PC-3 (cell line): ENCODE data around the gene NIN. TPM values are rescaled to one million over a fixed set of nuclear protein-coding genes. Genes with fewer than 3 reads are reported as not detected.

ENCODE experiments used
- ATAC-seq: fragments of 200-7000 bp; cut with Tn5 transposase; 2 replicates; pipeline ENCODE4 v1.9.1; 2020; ENCODE audit warnings: mild to moderate bottlenecking, moderate library complexity
- BruUV-seq: library from RNA; stranded (reverse); fragments of 400-500 nt; replicated peaks from 2 replicates; lab custom pipeline; 2021; lab: Mats Ljungman, UMichigan
- CTCF ChIA-PET: fragments of 300-600 bp; sonication (Branson Sonifier 250); formaldehyde crosslinking; loops from one replicate; lab custom pipeline; 2022; ENCODE audit warnings: antibody characterized with exemption; lab: Charles Lee
- POLR2A ChIA-PET: fragments of 300-600 bp; sonication (Branson Sonifier 250); formaldehyde crosslinking; loops from one replicate; lab custom pipeline; 2022; ENCODE audit warnings: antibody characterized with exemption; ENCODE audit not compliant: unreplicated experiment; lab: Charles Lee
- DNase-seq: peaks from one replicate; pipeline ENCODE4 v3.0.0-alpha.2; 2015
- H2AFZ ChIP-seq: fragments of 300-600 bp; sonication (generic); 2 replicates; pipeline ENCODE4 v1.6.0; 2016; ENCODE audit warnings: antibody characterized with exemption, low read length
- H3F3A ChIP-seq: fragments of 300-600 bp; sonication (generic); one replicate; pipeline ENCODE4 v1.6.0; 2017; ENCODE audit warnings: antibody characterized with exemption, low read length, control low read depth, mild to moderate bottlenecking; ENCODE audit not compliant: unreplicated experiment
- H3K27ac ChIP-seq: fragments of 300-600 bp; sonication (generic); 2 replicates; pipeline ENCODE4 v1.5.1; 2016; ENCODE audit warnings: mild to moderate bottlenecking, low read length
- H3K27me3 ChIP-seq: fragments of 300-600 bp; sonication (generic); 2 replicates; pipeline ENCODE4 v1.6.1; 2016; ENCODE audit warnings: low read length, mixed read lengths
- H3K36me3 ChIP-seq: fragments of 300-600 bp; sonication (generic); 2 replicates; pipeline ENCODE4 v1.6.1; 2016; ENCODE audit warnings: low read depth, mixed run types, low read length, mixed read lengths
- H3K4me1 ChIP-seq: fragments of 300-600 bp; sonication (generic); 2 replicates; pipeline ENCODE4 v1.5.1; 2016; ENCODE audit warnings: low read length; ENCODE audit not compliant: insufficient read depth
- H3K4me2 ChIP-seq: fragments of 300-600 bp; sonication (generic); 2 replicates; pipeline ENCODE4 v1.6.0; 2016; ENCODE audit warnings: low read length
- H3K4me3 ChIP-seq: fragments of 300-600 bp; sonication (generic); 2 replicates; pipeline ENCODE4 v1.5.1; 2016; ENCODE audit warnings: mild to moderate bottlenecking, low read length, mixed read lengths
- H3K79me2 ChIP-seq: fragments of 300-600 bp; sonication (generic); 2 replicates; pipeline ENCODE4 v1.6.1; 2017; ENCODE audit warnings: low read length, mixed read lengths
- H3K9ac ChIP-seq: fragments of 300-600 bp; sonication (generic); 2 replicates; pipeline ENCODE4 v1.6.0; 2016; ENCODE audit warnings: mild to moderate bottlenecking, low read length
- H3K9me2 ChIP-seq: fragments of 300-600 bp; sonication (generic); replicated peaks from 2 replicates; pipeline ENCODE4 v1.6.1; 2016; ENCODE audit warnings: mixed run types, low read length, mixed read lengths
- H3K9me3 ChIP-seq: fragments of 300-600 bp; sonication (generic); 2 replicates; pipeline ENCODE4 v1.6.1; 2016; ENCODE audit warnings: low read length, mixed read lengths
- H4K20me1 ChIP-seq: fragments of 300-600 bp; sonication (generic); 2 replicates; pipeline ENCODE4 v1.6.1; 2016; ENCODE audit warnings: low read length, mixed read lengths
- CTCF ChIP-seq: fragments of 300-600 bp; sonication (generic); conservative IDR thresholded peaks from 2 replicates; pipeline ENCODE4 v1.5.1; 2017; ENCODE audit warnings: antibody characterized with exemption, low read depth, mild to moderate bottlenecking, low read length
- EZH2 ChIP-seq: fragments of 300-600 bp; sonication (generic); IDR thresholded peaks from one replicate; pipeline ENCODE4 v1.6.1; 2017; ENCODE audit warnings: antibody characterized with exemption, mild to moderate bottlenecking, low read length; ENCODE audit not compliant: unreplicated experiment
- EZH2phosphoT487 ChIP-seq: fragments of 300-600 bp; sonication (generic); IDR thresholded peaks from 2 replicates; pipeline ENCODE4 v1.6.1; 2018; ENCODE audit warnings: mild to moderate bottlenecking, antibody characterized with exemption, low read length, borderline replicate concordance
- intact Hi-C: fragments of 100-400 bp; cut with micrococcal nuclease; formaldehyde crosslinking; loops from 2 replicates; pipeline ENCODE4 v1.9.0; 2023
- total RNA-seq: library from RNA; depleted of rRNA; stranded (reverse); fragments of >200 nt; gene quantifications from 2 replicates; pipeline ENCODE4 v1.2.3, GENCODE V29; 2014

NIN gene
- total RNA-seq, 1 experiment from 2014 or later, result 34.3 TPM

GRCh38 chr14:50759800-50760543 lies 71.0 kb downstream of the NIN start:
- ChIA-PET CTCF (no interaction called here), POLR2A (interaction anchor here (0.6 kb wide), 1 partner anchor 10 kb away, joined by 4 read pairs; no protein-coding TSS in a partner anchor)
- DNase-seq, result no peak
- Histone ChIP-seq H3K79me2 (no peaks in the 10 kb centered on the region), H3F3A (peaks cover 4% of the 10 kb centered on the region), H3K9me3 (no peaks in the 10 kb centered on the region), H3K4me1 (peaks cover 29% of the 10 kb centered on the region), H3K4me2 (no peak overlapping the region), H3K36me3 (peaks cover 20% of the 10 kb centered on the region), H2AFZ (no peak overlapping the region), H3K9me2 (no peaks in the 10 kb centered on the region), H3K27ac (no peak overlapping the region), H3K4me3 (no peak overlapping the region), H4K20me1 (no peaks in the 10 kb centered on the region), H3K9ac (no peak overlapping the region), H3K27me3 (no peaks in the 10 kb centered on the region)
- ATAC-seq, result no peak
- intact Hi-C loops, result no loop called here
- BruUV-seq, result no TSS peak
- TF ChIP-seq EZH2 (no peak), CTCF (no peak), EZH2phosphoT487 (no peak)

- Histone ChIP-seq H3K27ac (no peak overlapping the region), H3K9me3 (no peaks in the 10 kb centered on the region), H3K9ac (no peak overlapping the region), H3K36me3 (peaks cover 22% of the 10 kb centered on the region), H3K4me2 (no peak overlapping the region), H3K27me3 (no peaks in the 10 kb centered on the region), H3K9me2 (no peaks in the 10 kb centered on the region), H3K79me2 (no peaks in the 10 kb centered on the region), H3K4me3 (no peak overlapping the region), H3K4me1 (peaks cover 22% of the 10 kb centered on the region), H3F3A (peaks cover 3% of the 10 kb centered on the region), H2AFZ (no peak overlapping the region), H4K20me1 (no peaks in the 10 kb centered on the region)
- TF ChIP-seq EZH2 (no peak), CTCF (no peak)
- ChIA-PET POLR2A (no interaction called here), CTCF (no interaction called here)
- BruUV-seq, result no TSS peak
- intact Hi-C loops, result no loop called here
- ATAC-seq (no peak), DNase-seq (no peak)
These were observed 72.0 kb downstream of the NIN start for GRCh38 chr14:50758945-50759344.

GRCh38 chr14:50758305-50758704 lies 72.7 kb downstream of the NIN start:
- TF ChIP-seq EZH2 (no peak), EZH2phosphoT487 (no peak), CTCF (no peak)
- H3F3A ChIP-seq, result no peaks in the 10 kb centered on the region
- no peaks in the 10 kb centered on the region for H3K9me2 ChIP-seq
- no peaks in the 10 kb centered on the region for H3K9me3 ChIP-seq
- no peak overlapping the region for H3K4me3 ChIP-seq
- DNase-seq, result no peak
- no peaks in the 10 kb centered on the region for H3K79me2 ChIP-seq
- POLR2A ChIA-PET, result no interaction called here
- no peak overlapping the region for H2AFZ ChIP-seq
- peaks cover 26% of the 10 kb centered on the region for H3K36me3 ChIP-seq
- intact Hi-C loops, result no loop called here
- CTCF ChIA-PET, result no interaction called here
- peaks cover 18% of the 10 kb centered on the region for H3K4me1 ChIP-seq
- no peak overlapping the region for H3K27ac ChIP-seq
- no peaks in the 10 kb centered on the region for H3K27me3 ChIP-seq
- no peaks in the 10 kb centered on the region for H4K20me1 ChIP-seq
- no peak overlapping the region for H3K4me2 ChIP-seq
- no TSS peak for BruUV-seq
- ATAC-seq, result no peak
- no peak overlapping the region for H3K9ac ChIP-seq
